T follicular helper cell (primary cell): Measurements from ENCODE around the gene ATP5PB.

Source experiments
- DNase-seq: peaks from one replicate; pipeline ENCODE4 v3.0.0-alpha.2; 2020; ENCODE audit warnings: low read depth

ATP5PB gene

GRCh38 chr1:111507411-111508201 lies 58.3 kb downstream of the ATP5PB start:
- no peak for DNase-seq

DNA sequence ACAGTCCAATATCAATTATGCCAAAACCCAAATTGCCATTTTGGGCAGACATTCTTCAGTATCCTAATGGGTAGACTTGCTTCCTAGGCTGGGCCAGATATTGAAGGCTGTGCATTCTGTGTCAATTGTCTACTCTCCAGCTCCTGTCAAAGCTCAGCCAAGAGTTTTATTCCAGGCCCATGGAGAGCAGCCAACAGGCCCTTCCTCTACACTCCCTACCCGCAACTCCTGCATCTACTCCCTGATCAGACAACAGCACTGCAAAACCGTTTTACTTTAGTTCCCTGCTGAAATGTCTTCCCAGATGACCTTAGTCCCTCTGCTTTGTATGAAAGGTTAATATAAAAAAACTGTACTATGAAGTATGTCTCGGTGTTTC lies 60.7 kb downstream of the ATP5PB start:
- DNase-seq: no peak

GRCh38 chr1:111511370-111511769 lies 62.1 kb downstream of the ATP5PB start:
- no peak for DNase-seq
